DND-41 (cell line): ENCODE results near the gene C1orf115.

Experiments
- ATAC-seq: fragments of 200-7000 bp; cut with Tn5 transposase; 3 replicates; pipeline ENCODE4 v1.9.1; 2021; ENCODE audit warnings: low read depth; ENCODE audit not compliant: insufficient read depth
- DNase-seq: peaks from one replicate; pipeline ENCODE4 v3.0.0-alpha.2; 2020
- H2AFZ ChIP-seq: 2 replicates; pipeline ENCODE4 v1.6.0; 2012; ENCODE audit warnings: low read depth, low read length
- H3K27ac ChIP-seq: 2 replicates; pipeline ENCODE4 v1.5.1; 2012; ENCODE audit warnings: low read length, inconsistent platforms
- H3K27me3 ChIP-seq: fragments of 200-600 bp; sonication (generic); 2 replicates; pipeline ENCODE4 v1.6.0; 2012; ENCODE audit warnings: low read length, mild to moderate bottlenecking, inconsistent platforms; ENCODE audit not compliant: insufficient read depth, poor library complexity
- H3K36me3 ChIP-seq: 2 replicates; pipeline ENCODE4 v1.5.1; 2012; ENCODE audit warnings: low read length, inconsistent platforms; ENCODE audit not compliant: insufficient read depth
- H3K4me1 ChIP-seq: 2 replicates; pipeline ENCODE4 v1.5.1; 2012; ENCODE audit warnings: mild to moderate bottlenecking, low read length; ENCODE audit not compliant: insufficient read depth
- H3K4me2 ChIP-seq: 2 replicates; pipeline ENCODE4 v1.6.0; 2012; ENCODE audit warnings: mild to moderate bottlenecking, moderate library complexity, low read length, inconsistent platforms; ENCODE audit not compliant: insufficient read depth
- H3K4me3 ChIP-seq, 2 experiments: fragments of 200-600 bp in 1 of 2; shearing (Covaris generic) in 1 of 2; 2 replicates each; pipeline ENCODE4 v1.5.1; 2012 to 2016; ENCODE audit warnings: inconsistent platforms in 2 of 2, low read length in 2 of 2, mild to moderate bottlenecking in 2 of 2, low read depth in 1 of 2, moderate library complexity in 1 of 2
- H3K79me2 ChIP-seq: 2 replicates; pipeline ENCODE4 v1.6.0; 2012; ENCODE audit warnings: low read length, inconsistent platforms; ENCODE audit not compliant: insufficient read depth
- H3K9ac ChIP-seq: 2 replicates; pipeline ENCODE4 v1.6.0; 2012; ENCODE audit warnings: low read depth, mild to moderate bottlenecking, inconsistent platforms, low read length, moderate library complexity
- H3K9me3 ChIP-seq: 2 replicates; pipeline ENCODE4 v1.5.1; 2012; ENCODE audit warnings: low read length, moderate library complexity, mild to moderate bottlenecking, inconsistent platforms; ENCODE audit not compliant: insufficient read depth, severe bottlenecking
- H4K20me1 ChIP-seq: 2 replicates; pipeline ENCODE4 v1.6.0; 2012; ENCODE audit warnings: low read length; ENCODE audit not compliant: insufficient read depth
- EZH2 ChIP-seq: IDR thresholded peaks from 3 replicates; pipeline ENCODE4 v1.6.1; 2012; ENCODE audit warnings: borderline replicate concordance, low read depth, mild to moderate bottlenecking, moderate library complexity, low read length, inconsistent platforms; ENCODE audit not compliant: severe bottlenecking
- TF ChIP-seq, protein P1 (sequence below): IDR thresholded peaks from 2 replicates; pipeline ENCODE4 v1.5.1; 2012; ENCODE audit warnings: borderline replicate concordance, low read length, moderate library complexity, mild to moderate bottlenecking; ENCODE audit not compliant: poor library complexity, severe bottlenecking; ENCODE audit errors: extremely low read depth

Gene C1orf115

DNA sequence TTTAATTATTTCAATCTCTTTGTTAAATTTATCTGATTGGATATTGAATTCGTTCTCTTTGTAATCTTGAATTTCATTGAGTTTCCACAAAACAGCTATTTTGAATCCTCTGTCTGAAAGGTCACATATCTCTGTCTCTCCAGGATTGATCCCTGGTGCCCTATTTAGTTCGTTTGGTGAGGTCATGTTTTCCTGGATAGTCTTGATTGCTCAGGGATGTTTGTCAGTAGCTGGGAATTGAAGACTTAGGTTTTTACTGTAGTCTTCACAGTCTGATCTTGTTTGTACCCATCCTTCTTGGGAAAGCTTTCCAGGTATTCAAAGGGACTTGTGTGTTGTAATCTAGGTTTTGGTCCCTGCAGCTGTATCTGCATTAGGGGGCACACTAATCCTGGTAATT is 51.2 kb downstream of the C1orf115 start:
- H3K9me3 ChIP-seq = no peaks in the 10 kb centered on the region
- H2AFZ ChIP-seq = no peak overlapping the region
- H3K27me3 ChIP-seq = no peaks in the 10 kb centered on the region
- H3K27ac ChIP-seq = no peak overlapping the region
- H3K4me2 ChIP-seq = no peak overlapping the region
- H3K79me2 ChIP-seq = no peaks in the 10 kb centered on the region
- no peak for DNase-seq
- H3K36me3 ChIP-seq = no peaks in the 10 kb centered on the region
- H3K9ac ChIP-seq = no peak overlapping the region
- ATAC-seq = no peak
- TF ChIP-seq EZH2 = no peak
- TF ChIP-seq, protein P1, sequence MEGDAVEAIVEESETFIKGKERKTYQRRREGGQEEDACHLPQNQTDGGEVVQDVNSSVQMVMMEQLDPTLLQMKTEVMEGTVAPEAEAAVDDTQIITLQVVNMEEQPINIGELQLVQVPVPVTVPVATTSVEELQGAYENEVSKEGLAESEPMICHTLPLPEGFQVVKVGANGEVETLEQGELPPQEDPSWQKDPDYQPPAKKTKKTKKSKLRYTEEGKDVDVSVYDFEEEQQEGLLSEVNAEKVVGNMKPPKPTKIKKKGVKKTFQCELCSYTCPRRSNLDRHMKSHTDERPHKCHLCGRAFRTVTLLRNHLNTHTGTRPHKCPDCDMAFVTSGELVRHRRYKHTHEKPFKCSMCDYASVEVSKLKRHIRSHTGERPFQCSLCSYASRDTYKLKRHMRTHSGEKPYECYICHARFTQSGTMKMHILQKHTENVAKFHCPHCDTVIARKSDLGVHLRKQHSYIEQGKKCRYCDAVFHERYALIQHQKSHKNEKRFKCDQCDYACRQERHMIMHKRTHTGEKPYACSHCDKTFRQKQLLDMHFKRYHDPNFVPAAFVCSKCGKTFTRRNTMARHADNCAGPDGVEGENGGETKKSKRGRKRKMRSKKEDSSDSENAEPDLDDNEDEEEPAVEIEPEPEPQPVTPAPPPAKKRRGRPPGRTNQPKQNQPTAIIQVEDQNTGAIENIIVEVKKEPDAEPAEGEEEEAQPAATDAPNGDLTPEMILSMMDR = no peak
- H3K4me1 ChIP-seq = no peaks in the 10 kb centered on the region
- no peak overlapping the region for H3K4me3 ChIP-seq
- H4K20me1 ChIP-seq = no peaks in the 10 kb centered on the region

DNA sequence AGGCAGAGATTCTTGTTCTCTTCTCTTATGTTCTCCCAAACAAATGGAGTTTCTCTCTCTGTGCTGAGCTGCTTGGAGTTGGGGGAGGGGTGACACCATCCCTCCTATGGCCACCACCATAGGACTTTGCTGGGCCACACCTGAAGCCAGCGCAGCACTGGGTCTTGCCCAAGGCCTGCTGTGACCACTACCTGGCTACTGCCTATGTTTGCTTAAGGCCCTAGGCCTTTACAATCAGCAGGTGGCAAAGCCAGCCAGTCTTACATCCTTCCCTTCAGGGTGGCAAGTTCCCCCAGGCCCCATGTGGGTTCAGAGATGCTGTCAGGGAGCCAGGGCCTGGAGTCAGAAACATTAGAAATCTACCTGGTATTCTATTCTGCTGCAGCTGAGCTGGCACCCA is 51.7 kb downstream of the C1orf115 start:
- H2AFZ ChIP-seq = no peak overlapping the region
- DNase-seq = no peak
- H3K27me3 ChIP-seq = no peaks in the 10 kb centered on the region
- H3K4me1 ChIP-seq = no peaks in the 10 kb centered on the region
- no peak for ATAC-seq
- no peaks in the 10 kb centered on the region for H3K36me3 ChIP-seq
- no peak overlapping the region for H3K9ac ChIP-seq
- no peaks in the 10 kb centered on the region for H3K9me3 ChIP-seq
- H3K27ac ChIP-seq = no peak overlapping the region
- no peaks in the 10 kb centered on the region for H4K20me1 ChIP-seq
- no peak overlapping the region for H3K4me2 ChIP-seq
- H3K4me3 ChIP-seq = no peak overlapping the region
- no peak for TF ChIP-seq EZH2
- TF ChIP-seq, protein P1 = no peak
- no peaks in the 10 kb centered on the region for H3K79me2 ChIP-seq

DNA sequence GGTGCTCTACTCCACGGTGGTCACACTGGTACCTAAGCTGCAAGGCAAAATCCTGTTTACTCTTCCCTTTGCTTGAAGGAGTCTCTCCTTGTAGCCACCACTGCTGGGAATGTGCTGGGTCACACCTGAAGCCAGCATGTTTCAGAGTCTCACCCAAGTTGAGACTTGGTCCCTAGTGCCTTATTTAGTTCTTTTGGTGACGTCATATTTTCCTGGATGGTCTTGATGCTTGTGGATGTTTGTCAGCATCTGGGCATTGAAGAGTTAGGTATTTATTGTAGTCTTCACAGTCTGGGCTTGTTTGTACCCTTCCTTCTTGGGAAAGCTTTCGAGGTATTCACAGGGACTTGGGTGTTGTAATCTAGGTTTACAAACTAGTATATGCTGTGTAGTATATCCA is 52.4 kb downstream of the C1orf115 start:
- Histone ChIP-seq H2AFZ (no peak overlapping the region), H4K20me1 (no peaks in the 10 kb centered on the region), H3K4me3 (no peak overlapping the region), H3K4me2 (no peak overlapping the region), H3K9ac (no peak overlapping the region), H3K9me3 (no peaks in the 10 kb centered on the region), H3K36me3 (no peaks in the 10 kb centered on the region), H3K79me2 (no peaks in the 10 kb centered on the region), H3K27me3 (no peaks in the 10 kb centered on the region), H3K27ac (no peak overlapping the region), H3K4me1 (no peaks in the 10 kb centered on the region)
- no peak for DNase-seq
- ATAC-seq = no peak
- TF ChIP-seq EZH2 = no peak
- TF ChIP-seq, protein P1 = no peak

DNA sequence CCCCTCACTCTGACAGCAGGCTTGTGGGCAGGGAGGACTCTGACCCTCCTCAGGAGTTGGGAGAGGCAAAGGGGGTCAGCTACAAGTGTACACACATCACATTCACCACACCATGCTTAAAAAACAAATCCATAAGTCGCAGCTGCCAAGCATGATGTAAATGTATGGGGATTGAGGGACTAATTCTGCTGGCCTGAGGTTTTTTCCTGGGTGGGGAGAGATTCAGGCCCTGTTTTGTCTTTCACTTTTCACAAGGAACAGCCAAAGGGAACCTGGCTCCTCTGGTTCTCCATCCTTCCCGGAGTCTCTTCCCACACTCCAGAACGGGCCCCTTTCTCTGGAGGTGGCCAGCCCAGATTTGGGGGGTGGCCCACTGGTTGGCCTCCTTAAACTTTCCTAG is 56.7 kb downstream of the C1orf115 start:
- H2AFZ ChIP-seq = no peak overlapping the region
- H3K27ac ChIP-seq = no peak overlapping the region
- no peaks in the 10 kb centered on the region for H3K27me3 ChIP-seq

More for the DNA sequence above, 56.7 kb downstream of the C1orf115 start:
- H4K20me1 ChIP-seq = no peaks in the 10 kb centered on the region
- TF ChIP-seq, protein P1 = no peak
- no peak for TF ChIP-seq EZH2
- H3K36me3 ChIP-seq = no peaks in the 10 kb centered on the region
- ATAC-seq (no peak), DNase-seq (no peak)
- H3K9me3 ChIP-seq = no peaks in the 10 kb centered on the region
- no peaks in the 10 kb centered on the region for H3K4me1 ChIP-seq
- H3K79me2 ChIP-seq = no peaks in the 10 kb centered on the region
- H3K4me3 ChIP-seq = no peak overlapping the region
- H3K9ac ChIP-seq = no peak overlapping the region
- H3K4me2 ChIP-seq = no peak overlapping the region
